HCT116 (cell line): ENCODE measurements around the gene ZNF777. TPM values are rescaled to one million over a fixed set of nuclear protein-coding genes. Genes with fewer than 3 reads are reported as not detected.

ENCODE experiments used
- ATAC-seq: fragments of 200-7000 bp; cut with Tn5 transposase; 2 replicates; pipeline ENCODE4 v1.9.1; 2020; ENCODE audit warnings: mild to moderate bottlenecking, moderate library complexity
- BruUV-seq: library from RNA; stranded (reverse); fragments of 400-500 nt; replicated peaks from 2 replicates; lab custom pipeline; 2021; lab: Mats Ljungman, UMichigan
- CTCF ChIA-PET: fragments of 300-600 bp; sonication (Branson Sonifier 250); formaldehyde crosslinking; loops from one replicate; lab custom pipeline; 2021; ENCODE audit warnings: antibody characterized with exemption; lab: Charles Lee
- POLR2A ChIA-PET: fragments of 300-600, 350-600 bp; sonication (Branson Sonifier 250); formaldehyde crosslinking; loops from one replicate; lab custom pipeline; 2021; ENCODE audit warnings: antibody characterized with exemption; lab: Charles Lee
- RAD21 ChIA-PET, 2 experiments: fragments of 300-600 bp; sonication (Branson Sonifier 250); formaldehyde crosslinking; loops; one replicate each; lab custom pipeline; 2023; ENCODE audit warnings: low total read pairs in 2 of 2; ENCODE audit not compliant: uncharacterized antibody in 2 of 2, unreplicated experiment in 2 of 2, low non-redundant PET in 1 of 2; lab: Charles Lee
- DNase-seq: peaks from one replicate; pipeline ENCODE4 v3.0.0-alpha.2; 2010; ENCODE audit warnings: low read depth, low spot score
- H2AFZ ChIP-seq: fragments of 200-600 bp; shearing (Covaris generic), sonication (generic); 2 replicates; pipeline ENCODE4 v1.6.1; 2017; ENCODE audit warnings: low read depth, mixed run types, mixed read lengths, antibody characterized with exemption, low read length; ENCODE audit not compliant: poor library complexity, severe bottlenecking
- H3K27ac ChIP-seq: 2 replicates; pipeline ENCODE4 v1.5.1; 2012; ENCODE audit warnings: low read depth, low read length
- H3K27me3 ChIP-seq: fragments of 200-600 bp; sonication (generic); 2 replicates; pipeline ENCODE4 v1.6.1; 2016; ENCODE audit warnings: mixed run types, low read length, mixed read lengths; ENCODE audit not compliant: insufficient read depth
- H3K36me3 ChIP-seq, 2 experiments: fragments of 200-500 bp in 1 of 2; fragments of 200-600 bp in 1 of 2; sonication (Bioruptor generic) in 1 of 2; sonication (generic) in 1 of 2; 2 replicates each; pipeline versions ENCODE4 v1.5.1 to v1.6.1; 2014 to 2016; ENCODE audit warnings: low read length in 2 of 2, inconsistent platforms in 1 of 2, mixed read lengths in 1 of 2, mixed run types in 1 of 2; ENCODE audit not compliant: insufficient read depth in 2 of 2, control insufficient read depth in 1 of 2
- H3K4me1 ChIP-seq, 2 experiments: fragments of 200-600 bp in 1 of 2; sonication (generic) in 1 of 2; 2 replicates each; pipeline versions ENCODE4 v1.5.1 to v1.6.1; 2012 to 2017; ENCODE audit warnings: low read length in 2 of 2, inconsistent platforms in 1 of 2, mild to moderate bottlenecking in 1 of 2, mixed read lengths in 1 of 2, mixed run types in 1 of 2, moderate library complexity in 1 of 2; ENCODE audit not compliant: insufficient read depth in 2 of 2, control insufficient read depth in 1 of 2
- H3K4me2 ChIP-seq: fragments of 200-600 bp; sonication (generic); 2 replicates; pipeline ENCODE4 v1.6.1; 2017; ENCODE audit warnings: mixed run types, low read length, mixed read lengths
- H3K4me3 ChIP-seq, 2 experiments: fragments of 200-600 bp in 1 of 2; sonication (generic) in 1 of 2; replicated peaks in 1 of 2; 2 replicates each; pipeline ENCODE4 v1.5.1; 2011 to 2016; ENCODE audit warnings: low read length in 2 of 2, control low read depth in 1 of 2, low read depth in 1 of 2, mild to moderate bottlenecking in 1 of 2, mixed read lengths in 1 of 2, mixed run types in 1 of 2
- H3K79me2 ChIP-seq: fragments of 200-600 bp; sonication (generic); 2 replicates; pipeline ENCODE4 v1.6.1; 2017; ENCODE audit warnings: mild to moderate bottlenecking, mixed run types, low read length, moderate library complexity, mixed read lengths; ENCODE audit not compliant: insufficient read depth
- H3K9ac ChIP-seq: fragments of 200-600 bp; sonication (generic); 2 replicates; pipeline ENCODE4 v1.6.1; 2016; ENCODE audit warnings: low read length, mixed read lengths
- H3K9me2 ChIP-seq: fragments of 200-600 bp; sonication (generic), shearing (Covaris generic); 2 replicates; pipeline ENCODE4 v1.6.1; 2017; ENCODE audit warnings: mixed run types, mild to moderate bottlenecking, moderate library complexity; ENCODE audit not compliant: insufficient read depth
- H3K9me3 ChIP-seq, 2 experiments: fragments of 200-500 bp in 1 of 2; fragments of 200-600 bp in 1 of 2; sonication (Bioruptor generic) in 1 of 2; sonication (generic) in 1 of 2; 2 replicates each; pipeline ENCODE4 v1.6.1; 2014 to 2017; ENCODE audit warnings: low read length in 2 of 2, mixed read lengths in 2 of 2, inconsistent platforms in 1 of 2, low read depth in 1 of 2, mild to moderate bottlenecking in 1 of 2, mixed run types in 1 of 2, moderate library complexity in 1 of 2; ENCODE audit not compliant: control insufficient read depth in 1 of 2, insufficient read depth in 1 of 2
- H4K20me1 ChIP-seq: fragments of 200-600 bp; sonication (generic), shearing (Covaris generic); 2 replicates; pipeline ENCODE4 v1.6.1; 2017; ENCODE audit warnings: mixed run types, mild to moderate bottlenecking, moderate library complexity; ENCODE audit not compliant: insufficient read depth
- ATF3 ChIP-seq: IDR thresholded peaks from 2 replicates; pipeline ENCODE4 v1.6.1; 2012
- CBX3 ChIP-seq: IDR thresholded peaks from 2 replicates; pipeline ENCODE4 v1.6.1; 2012; ENCODE audit warnings: low read depth
- CEBPB ChIP-seq: IDR thresholded peaks from 2 replicates; pipeline ENCODE4 v1.6.1; 2012; ENCODE audit warnings: low read depth
- CTCF ChIP-seq, 3 experiments: fragments of 200-600 bp in 1 of 3; sonication (generic) in 1 of 3; IDR thresholded peaks in 2 of 3; conservative IDR thresholded peaks in 1 of 3; 2 replicates each; pipeline ENCODE4 v1.5.1; 2012 to 2017; ENCODE audit warnings: low read depth in 2 of 3, low read length in 2 of 3, antibody characterized with exemption in 1 of 3, borderline replicate concordance in 1 of 3, control low read depth in 1 of 3, mild to moderate bottlenecking in 1 of 3, mixed read lengths in 1 of 3, mixed run types in 1 of 3, moderate library complexity in 1 of 3; ENCODE audit not compliant: insufficient read depth in 1 of 3
- EGR1 ChIP-seq: IDR thresholded peaks from 2 replicates; pipeline ENCODE4 v1.6.1; 2012; ENCODE audit warnings: low read depth
- ELF1 ChIP-seq: IDR thresholded peaks from 2 replicates; pipeline ENCODE4 v1.6.1; 2012; ENCODE audit warnings: low read depth, borderline replicate concordance
- EZH2 ChIP-seq: fragments of 200-600 bp; sonication (generic); IDR thresholded peaks from 2 replicates; pipeline ENCODE4 v1.6.1; 2017; ENCODE audit warnings: antibody characterized with exemption, mixed run types
- EZH2phosphoT487 ChIP-seq: fragments of 200-600 bp; IDR thresholded peaks from 2 replicates; pipeline ENCODE4 v1.6.1; 2018; ENCODE audit warnings: antibody characterized with exemption, borderline replicate concordance
- JUND ChIP-seq: IDR thresholded peaks from 2 replicates; pipeline ENCODE4 v1.6.1; 2012
- MAX ChIP-seq: IDR thresholded peaks from 2 replicates; pipeline ENCODE4 v1.6.1; 2012
- POLR2A ChIP-seq: IDR thresholded peaks from 2 replicates; pipeline ENCODE4 v1.7.0; 2011; ENCODE audit warnings: borderline replicate concordance; ENCODE audit not compliant: insufficient read depth, insufficient read length; ENCODE audit errors: extremely low read depth
- RAD21 ChIP-seq: IDR thresholded peaks from 2 replicates; pipeline ENCODE4 v1.6.1; 2012; ENCODE audit warnings: low read depth, mild to moderate bottlenecking
- REST ChIP-seq: IDR thresholded peaks from 2 replicates; pipeline ENCODE4 v1.6.1; 2012; ENCODE audit warnings: low read depth
- SIN3A ChIP-seq: IDR thresholded peaks from 2 replicates; pipeline ENCODE4 v1.6.1; 2012; ENCODE audit warnings: low read depth
- SP1 ChIP-seq: IDR thresholded peaks from 2 replicates; pipeline ENCODE4 v1.6.1; 2012; ENCODE audit warnings: low read depth
- SRF ChIP-seq: IDR thresholded peaks from 2 replicates; pipeline ENCODE4 v1.6.1; 2012; ENCODE audit warnings: low read depth
- TCF7L2 ChIP-seq: IDR thresholded peaks from 2 replicates; pipeline ENCODE4 v1.7.0; 2011; ENCODE audit warnings: borderline replicate concordance, inconsistent platforms; ENCODE audit not compliant: insufficient read depth, insufficient read length; ENCODE audit errors: extremely low read depth
- ZBTB33 ChIP-seq: IDR thresholded peaks from 2 replicates; pipeline ENCODE4 v1.6.1; 2011; ENCODE audit warnings: mild to moderate bottlenecking, low read length, moderate library complexity; ENCODE audit not compliant: insufficient replicate concordance; ENCODE audit errors: extremely low read depth
- ZFX ChIP-seq: fragments of 450-650 bp; IDR thresholded peaks from 2 replicates; pipeline ENCODE4 v1.6.1; 2017
- ZNF274 ChIP-seq: fragments of 200-500 bp; sonication (Bioruptor generic); IDR thresholded peaks from 2 replicates; pipeline ENCODE4 v1.6.1; 2014; ENCODE audit warnings: mild to moderate bottlenecking, low read depth, low read length, inconsistent platforms
- intact Hi-C: fragments of 100-400 bp; cut with micrococcal nuclease; formaldehyde crosslinking; loops from 2 replicates; pipeline ENCODE4 v1.10.0; 2022
- total RNA-seq: library from RNA; stranded (reverse); gene quantifications from one replicate; pipeline ENCODE4 v1.2.1, GENCODE V29; 2021; ENCODE audit not compliant: unreplicated experiment

ZNF777 gene
- total RNA-seq, 1 experiment from 2014 or later: 15.6 TPM

GRCh38 chr7:149463500-149464161 is 2.8 kb upstream of the ZNF777 start:
- RAD21 ChIA-PET: no interaction called here
- intact Hi-C loops: no loop called here
- H3K79me2 ChIP-seq: peaks cover 8% of the 10 kb centered on the region
- DNase-seq (no peak), ATAC-seq (no peak)
- no peak overlapping the region for H2AFZ ChIP-seq
- POLR2A ChIA-PET: no interaction called here
- TF ChIP-seq ELF1 (no peak), EZH2 (no peak), MAX (no peak), SRF (no peak), SIN3A (no peak), CTCF (IDR thresholded peaks at IDR 0.05 in 2 of 3, conservative IDR thresholded peaks at IDR 0.05 in 1 of 3; ENCODE audit: borderline replicate concordance in 1 of 3, insufficient read depth in 1 of 3, low read depth in 2 of 3, low read length in 2 of 3) (no peak), RAD21 (no peak), EGR1 (no peak), POLR2A (no peak), ZFX (no peak), JUND (no peak), ZNF274 (no peak), ZBTB33 (no peak), SP1 (no peak), ATF3 (no peak), EZH2phosphoT487 (no peak), TCF7L2 (no peak), CBX3 (no peak), CEBPB (no peak), REST (no peak)
- H4K20me1 ChIP-seq: no peaks in the 10 kb centered on the region
- CTCF ChIA-PET: no interaction called here
- no peak overlapping the region for H3K4me3 ChIP-seq
- no TSS peak for BruUV-seq
- no peak overlapping the region for H3K9ac ChIP-seq
- no peak overlapping the region for H3K27ac ChIP-seq
- H3K27me3 ChIP-seq: no peaks in the 10 kb centered on the region
- no peak overlapping the region for H3K4me2 ChIP-seq
- no peaks in the 10 kb centered on the region for H3K9me2 ChIP-seq
- peaks cover 0 to 3% of the 10 kb centered on the region in 2 experiments; a peak in 1 of 4 replicates for H3K9me3 ChIP-seq
- H3K36me3 ChIP-seq: no peaks in the 10 kb centered on the region
- H3K4me1 ChIP-seq: peaks cover 10 to 17% of the 10 kb centered on the region in 2 experiments; a peak in 2 of 4 replicates
